ENCODE results near the gene BHMT.

BHMT gene

GRCh38 chr5:79120221-79120620, 8.6 kb downstream of the BHMT start:
- H3K4me3 ChIP-seq (ENCODE audit: low read depth, low read length): no peak overlapping the region
- no peak overlapping the region for H3K9ac ChIP-seq
- no peaks in the 10 kb centered on the region for H3K9me3 ChIP-seq (ENCODE audit: control insufficient read depth, low read length)
- H3K4me2 ChIP-seq (ENCODE audit: low read length): no peak overlapping the region
- no peaks in the 10 kb centered on the region for H3K4me1 ChIP-seq
- H3K27ac ChIP-seq: no peak overlapping the region
- no peak overlapping the region for H2AFZ ChIP-seq
- H3K36me3 ChIP-seq (ENCODE audit: control insufficient read depth, insufficient read depth, low read length): no peaks in the 10 kb centered on the region
- TF ChIP-seq, protein P1, sequence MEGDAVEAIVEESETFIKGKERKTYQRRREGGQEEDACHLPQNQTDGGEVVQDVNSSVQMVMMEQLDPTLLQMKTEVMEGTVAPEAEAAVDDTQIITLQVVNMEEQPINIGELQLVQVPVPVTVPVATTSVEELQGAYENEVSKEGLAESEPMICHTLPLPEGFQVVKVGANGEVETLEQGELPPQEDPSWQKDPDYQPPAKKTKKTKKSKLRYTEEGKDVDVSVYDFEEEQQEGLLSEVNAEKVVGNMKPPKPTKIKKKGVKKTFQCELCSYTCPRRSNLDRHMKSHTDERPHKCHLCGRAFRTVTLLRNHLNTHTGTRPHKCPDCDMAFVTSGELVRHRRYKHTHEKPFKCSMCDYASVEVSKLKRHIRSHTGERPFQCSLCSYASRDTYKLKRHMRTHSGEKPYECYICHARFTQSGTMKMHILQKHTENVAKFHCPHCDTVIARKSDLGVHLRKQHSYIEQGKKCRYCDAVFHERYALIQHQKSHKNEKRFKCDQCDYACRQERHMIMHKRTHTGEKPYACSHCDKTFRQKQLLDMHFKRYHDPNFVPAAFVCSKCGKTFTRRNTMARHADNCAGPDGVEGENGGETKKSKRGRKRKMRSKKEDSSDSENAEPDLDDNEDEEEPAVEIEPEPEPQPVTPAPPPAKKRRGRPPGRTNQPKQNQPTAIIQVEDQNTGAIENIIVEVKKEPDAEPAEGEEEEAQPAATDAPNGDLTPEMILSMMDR (IDR thresholded peaks at IDR 0.05): no peak
- no peaks in the 10 kb centered on the region for H3K27me3 ChIP-seq (ENCODE audit: control insufficient read depth, insufficient read depth, low read length)
- no peaks in the 10 kb centered on the region for H3K79me2 ChIP-seq

- H3K79me2 ChIP-seq: no peaks in the 10 kb centered on the region
- H3K4me1 ChIP-seq: no peaks in the 10 kb centered on the region
- H3K27ac ChIP-seq: no peak overlapping the region
- no peak overlapping the region for H3K4me2 ChIP-seq (ENCODE audit: low read length)
- no peaks in the 10 kb centered on the region for H3K9me3 ChIP-seq (ENCODE audit: control insufficient read depth, low read length)
- H2AFZ ChIP-seq: no peak overlapping the region
- no peak overlapping the region for H3K9ac ChIP-seq
- TF ChIP-seq, protein P1 (IDR thresholded peaks at IDR 0.05): no peak
- H3K4me3 ChIP-seq (ENCODE audit: low read depth, low read length): no peak overlapping the region
- H3K36me3 ChIP-seq (ENCODE audit: control insufficient read depth, insufficient read depth, low read length): no peaks in the 10 kb centered on the region
- no peaks in the 10 kb centered on the region for H3K27me3 ChIP-seq (ENCODE audit: control insufficient read depth, insufficient read depth, low read length)
These were observed 11.4 kb downstream of the BHMT start for GRCh38 chr5:79122973-79123372.

DNA sequence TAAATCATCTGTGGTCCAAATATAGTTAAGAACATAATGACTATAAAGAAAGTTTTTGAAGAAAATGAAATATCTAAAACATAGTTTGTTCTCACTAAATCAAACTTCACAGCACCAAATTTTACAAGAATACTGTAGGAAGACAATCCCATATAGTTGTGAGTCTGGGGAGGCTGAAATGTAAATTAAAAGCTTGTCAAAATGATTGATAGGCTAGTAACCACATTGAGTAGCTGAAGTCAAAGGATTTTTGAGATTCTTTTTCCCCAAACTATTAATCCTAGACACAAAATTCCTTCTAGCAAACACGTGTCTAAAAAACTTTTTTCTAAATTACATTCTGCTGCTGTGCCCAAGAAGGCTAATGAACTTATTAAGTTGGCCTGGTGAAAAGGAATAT, 13.0 kb downstream of the BHMT start:
- Histone ChIP-seq H2AFZ (no peak overlapping the region), H3K4me1 (no peaks in the 10 kb centered on the region), H3K27me3 (ENCODE audit: control insufficient read depth, insufficient read depth, low read length) (no peaks in the 10 kb centered on the region), H3K4me3 (ENCODE audit: low read depth, low read length) (no peak overlapping the region), H3K27ac (no peak overlapping the region), H3K9ac (no peak overlapping the region), H3K4me2 (ENCODE audit: low read length) (no peak overlapping the region), H3K36me3 (ENCODE audit: control insufficient read depth, insufficient read depth, low read length) (no peaks in the 10 kb centered on the region), H3K79me2 (no peaks in the 10 kb centered on the region), H3K9me3 (ENCODE audit: control insufficient read depth, low read length) (no peaks in the 10 kb centered on the region)
- TF ChIP-seq, protein P1 (IDR thresholded peaks at IDR 0.05): no peak

DNA sequence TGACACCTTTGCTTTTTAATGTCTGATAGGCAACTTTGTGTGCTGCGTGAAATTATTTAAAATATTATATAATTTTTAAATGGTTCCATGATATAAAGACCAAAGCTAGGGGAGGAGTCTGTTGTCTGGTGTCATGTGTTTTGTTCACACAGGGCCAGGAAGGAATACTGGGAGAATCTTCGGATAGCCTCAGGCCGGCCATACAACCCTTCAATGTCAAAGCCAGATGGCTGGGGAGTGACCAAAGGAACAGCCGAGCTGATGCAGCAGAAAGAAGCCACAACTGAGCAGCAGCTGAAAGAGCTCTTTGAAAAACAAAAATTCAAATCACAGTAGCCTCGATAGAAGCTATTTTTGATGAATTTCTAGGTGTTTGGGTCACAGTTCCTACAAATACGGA, 19.2 kb downstream of the BHMT start:
- Histone ChIP-seq H3K4me3 (ENCODE audit: low read depth, low read length) (no peak overlapping the region), H3K4me1 (peaks cover 4% of the 10 kb centered on the region), H2AFZ (no peak overlapping the region), H3K79me2 (no peaks in the 10 kb centered on the region), H3K9ac (no peak overlapping the region), H3K4me2 (ENCODE audit: low read length) (no peak overlapping the region), H3K36me3 (ENCODE audit: control insufficient read depth, insufficient read depth, low read length) (no peaks in the 10 kb centered on the region), H3K27ac (no peak overlapping the region), H3K9me3 (ENCODE audit: control insufficient read depth, low read length) (no peaks in the 10 kb centered on the region), H3K27me3 (ENCODE audit: control insufficient read depth, insufficient read depth, low read length) (no peaks in the 10 kb centered on the region)
- TF ChIP-seq, protein P1 (IDR thresholded peaks at IDR 0.05): no peak

- H3K36me3 ChIP-seq (ENCODE audit: control insufficient read depth, insufficient read depth, low read length): no peaks in the 10 kb centered on the region
- no peak overlapping the region for H3K9ac ChIP-seq
- H3K27me3 ChIP-seq (ENCODE audit: control insufficient read depth, insufficient read depth, low read length): no peaks in the 10 kb centered on the region
- H3K4me2 ChIP-seq (ENCODE audit: low read length): peak overlapping the region; percentile 54
- peak overlapping the region; percentile 8 for H3K4me3 ChIP-seq (ENCODE audit: low read depth, low read length)
- TF ChIP-seq, protein P1 (IDR thresholded peaks at IDR 0.05): peak; percentile 58
- peaks cover 4% of the 10 kb centered on the region for H3K4me1 ChIP-seq
- H2AFZ ChIP-seq: peak overlapping the region; percentile 77
- H3K9me3 ChIP-seq (ENCODE audit: control insufficient read depth, low read length): no peaks in the 10 kb centered on the region
- H3K79me2 ChIP-seq: no peaks in the 10 kb centered on the region
- peak overlapping the region; percentile 49 for H3K27ac ChIP-seq
These were observed 21.6 kb downstream of the BHMT start for GRCh38 chr5:79133121-79133656.

Measured in parathyroid adenoma (tissue), 2 donors.